HG03135 (cell line): ENCODE measurements around the gene CNTNAP2.
"Not testable (repeated sequence)": the region's sequence is repeated elsewhere in the genome, so short reads cannot be mapped to it uniquely, and the experiment has no call there.

Experiments used
- ATAC-seq: cut with Tn5 transposase; IDR thresholded peaks from one replicate; pipeline ENCODE4 v1.9.1; 2021; ENCODE audit warnings: mild to moderate bottlenecking, moderate library complexity; ENCODE audit not compliant: unreplicated experiment

The CNTNAP2 gene

GRCh38 chr7:148041156-148041555, 1924.6 kb downstream of the CNTNAP2 start:
- no peak for ATAC-seq

GRCh38 chr7:148042935-148043631, 1926.5 kb downstream of the CNTNAP2 start:
- no peak for ATAC-seq

DNA sequence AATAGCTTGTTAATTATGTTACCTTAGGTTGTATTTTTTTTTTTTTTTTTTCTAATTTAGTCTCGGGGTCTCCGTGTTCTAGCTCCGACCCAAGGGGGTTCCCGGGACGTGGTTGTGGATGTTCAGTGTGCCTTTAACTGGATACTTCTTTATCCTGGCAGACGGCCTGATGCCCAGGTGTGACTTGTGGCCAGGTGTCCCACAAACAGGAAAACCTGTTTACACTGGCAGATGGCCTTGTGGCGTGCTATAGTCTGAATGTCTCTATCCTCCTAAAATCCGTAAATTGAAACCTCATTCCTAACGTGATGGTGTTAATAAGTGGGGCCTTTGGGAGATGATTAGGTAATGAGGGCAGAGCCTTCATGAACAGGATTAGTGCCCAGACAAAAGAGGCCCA, 1927.6 kb downstream of the CNTNAP2 start:
- no peak for ATAC-seq

- no peak for ATAC-seq
Observed at GRCh38 chr7:148045521-148045920, 1928.9 kb downstream of the CNTNAP2 start.

GRCh38 chr7:148049068-148049467, 1932.5 kb downstream of the CNTNAP2 start:
- ATAC-seq = peak; percentile 53

- no peak for ATAC-seq
Observed at GRCh38 chr7:148050492-148051158, 1934.0 kb downstream of the CNTNAP2 start.

DNA sequence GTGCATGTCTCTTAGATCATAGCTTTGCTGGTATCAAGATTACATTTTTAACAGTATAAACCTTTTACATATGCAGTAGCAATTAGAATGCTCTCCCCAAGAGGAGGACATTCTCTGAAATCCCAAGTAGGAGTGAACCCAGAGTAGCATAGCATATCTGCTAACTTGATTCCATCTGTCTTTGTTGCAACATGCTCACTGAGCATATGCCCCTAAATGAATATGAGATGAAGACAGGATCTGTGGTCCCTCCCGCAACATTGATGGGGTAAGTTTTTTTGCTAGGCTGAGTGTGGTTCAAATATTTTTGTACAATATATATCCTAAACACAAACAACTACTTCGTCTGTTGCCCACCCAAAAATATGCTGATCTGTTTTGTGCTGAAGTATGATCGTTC, 1939.8 kb downstream of the CNTNAP2 start:
- no peak for ATAC-seq

- ATAC-seq = no peak
Observed at GRCh38 chr7:148058092-148058491, 1941.5 kb downstream of the CNTNAP2 start.

- no peak for ATAC-seq
Observed at GRCh38 chr7:148058753-148059152, 1942.2 kb downstream of the CNTNAP2 start.

GRCh38 chr7:148060724-148061123, 1944.1 kb downstream of the CNTNAP2 start:
- ATAC-seq = peak; percentile 94

DNA sequence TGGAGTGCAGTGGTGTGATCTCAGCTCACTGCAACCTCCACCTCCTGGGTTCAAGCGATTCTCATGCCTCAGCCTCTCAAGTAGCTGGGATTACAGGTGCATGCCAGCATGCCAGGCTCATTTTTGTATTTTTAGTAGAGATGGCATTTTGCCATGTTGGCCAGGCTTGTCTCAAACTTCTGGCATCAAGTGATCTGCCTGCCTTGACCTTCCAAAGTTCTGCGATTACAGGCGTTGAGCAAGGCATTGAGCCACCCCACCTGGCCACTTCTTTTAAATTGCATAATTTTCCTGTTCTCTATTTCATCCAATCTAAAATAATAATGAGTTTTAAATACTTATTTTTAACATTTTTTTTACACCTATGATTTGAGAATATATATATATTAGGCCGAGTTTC, 1961.5 kb downstream of the CNTNAP2 start:
- ATAC-seq = not testable (repeated sequence)

- no peak for ATAC-seq
Observed at GRCh38 chr7:148079206-148080080, 1962.8 kb downstream of the CNTNAP2 start.

- no peak for ATAC-seq
Observed at GRCh38 chr7:148083448-148083847, 1966.8 kb downstream of the CNTNAP2 start.

DNA sequence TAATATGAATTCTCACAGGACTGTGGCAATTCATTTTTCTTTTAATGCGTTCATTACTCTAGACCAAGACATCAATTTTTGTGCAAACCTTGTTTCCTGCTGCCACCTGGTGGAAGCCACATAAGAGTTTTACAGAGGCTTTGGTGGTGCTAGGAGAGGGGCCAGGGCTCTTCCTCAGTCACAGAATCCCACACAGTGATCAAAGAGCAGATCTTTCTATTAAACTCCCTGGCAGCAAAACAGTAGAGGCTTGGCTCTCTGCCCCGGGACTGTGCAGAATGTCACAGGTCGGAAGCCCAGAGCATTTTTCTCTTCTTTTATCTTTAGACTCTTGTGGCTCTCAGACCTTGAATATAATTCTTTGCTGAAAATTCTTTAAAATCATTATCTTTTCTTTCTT, 1967.5 kb downstream of the CNTNAP2 start:
- peak; percentile 71 for ATAC-seq

DNA sequence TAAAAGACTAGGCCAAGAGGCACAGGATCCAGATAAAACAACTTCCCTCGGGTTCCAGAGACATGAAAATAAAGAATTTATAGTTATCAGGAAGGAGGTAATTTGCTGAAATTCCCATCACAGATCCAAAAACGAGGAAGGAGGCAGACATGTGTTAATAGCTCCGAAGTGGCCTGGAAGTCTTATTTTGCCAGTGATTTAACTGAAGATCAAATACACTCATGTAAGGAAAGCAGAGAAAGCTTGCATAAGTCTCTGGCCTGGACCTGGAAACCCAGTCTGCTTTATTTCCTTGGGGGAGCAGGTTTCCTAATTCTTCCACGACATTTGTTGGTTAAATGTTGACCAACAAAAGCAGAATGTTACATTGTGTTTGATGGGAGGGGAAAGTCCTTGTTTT, 1975.3 kb downstream of the CNTNAP2 start:
- ATAC-seq = no peak

DNA sequence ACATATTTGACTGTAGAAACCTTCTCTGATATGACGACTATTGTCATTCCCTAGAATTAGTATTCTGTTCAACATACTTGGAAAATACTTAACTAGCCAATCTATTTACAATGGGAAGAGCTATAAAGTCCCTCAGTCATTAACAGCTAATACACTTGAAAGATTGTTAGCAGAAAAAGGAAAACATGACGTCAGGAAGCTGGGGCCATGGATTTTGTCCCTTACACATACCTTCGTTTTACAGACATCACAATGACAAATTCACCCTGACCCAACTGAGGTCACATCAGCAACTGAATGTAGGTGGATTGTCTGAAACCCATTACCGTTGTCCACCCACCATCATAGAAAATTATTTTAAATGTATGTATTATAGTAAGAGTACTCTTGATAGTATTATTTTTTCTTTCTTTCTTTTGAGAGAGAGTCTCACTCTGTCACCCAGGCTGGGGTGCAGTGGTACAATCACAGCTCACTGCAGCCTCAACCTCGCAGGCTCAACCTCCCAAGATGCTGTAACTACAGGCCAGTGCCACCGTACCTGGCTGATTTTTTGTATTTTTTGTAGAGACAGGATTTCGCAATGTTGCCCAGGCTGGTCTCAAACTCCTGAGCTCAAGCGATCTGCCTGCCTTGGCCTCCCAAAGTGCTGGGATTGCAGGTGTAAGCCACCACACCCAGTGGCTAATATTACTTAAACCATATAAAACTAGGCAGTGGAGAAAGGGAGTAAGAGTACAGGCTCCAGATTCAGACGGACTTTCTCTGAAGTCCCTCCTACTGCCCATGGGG, 1977.0 kb downstream of the CNTNAP2 start:
- no peak for ATAC-seq

DNA sequence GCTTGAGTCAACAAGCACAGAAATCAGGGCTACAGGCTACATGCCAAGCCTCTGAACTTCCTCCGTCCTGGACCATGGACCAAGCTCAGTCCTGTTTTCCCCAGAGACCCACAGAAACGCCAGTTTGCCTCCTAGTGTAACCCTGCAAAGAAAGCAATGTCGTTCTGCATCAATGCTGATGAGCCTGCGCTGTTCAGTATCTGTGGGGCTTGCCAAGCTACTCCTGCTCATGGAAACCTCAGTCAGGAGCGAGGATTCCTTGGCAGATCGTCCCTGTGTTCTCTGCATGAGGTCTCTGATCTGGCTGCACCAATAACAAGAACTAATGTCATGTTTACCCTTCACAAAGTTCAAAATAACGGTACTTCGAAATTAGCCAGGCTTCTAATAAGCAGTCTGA, 1978.5 kb downstream of the CNTNAP2 start:
- no peak for ATAC-seq

GRCh38 chr7:148104136-148104716, 1987.6 kb downstream of the CNTNAP2 start:
- no peak for ATAC-seq

GRCh38 chr7:148104924-148105323, 1988.3 kb downstream of the CNTNAP2 start:
- ATAC-seq = no peak

DNA sequence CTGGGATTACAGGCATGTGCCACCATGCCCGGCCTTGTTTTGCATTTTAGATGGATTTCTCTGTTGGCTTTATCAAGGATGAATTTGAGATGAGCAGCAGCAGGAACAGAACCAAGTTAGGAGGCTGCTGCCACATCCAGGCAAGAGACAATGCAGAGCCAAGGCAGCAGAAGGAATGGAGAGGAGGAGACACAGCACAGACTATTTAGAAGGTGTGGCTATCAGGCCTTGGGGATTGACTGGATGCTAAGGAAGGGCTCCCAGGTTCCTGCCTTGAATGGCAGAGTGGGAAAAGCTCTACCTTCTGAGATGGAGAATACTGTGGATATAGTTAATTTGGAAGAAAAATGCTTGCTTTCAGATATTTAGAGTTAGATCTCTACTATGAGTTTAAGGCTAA, 1989.3 kb downstream of the CNTNAP2 start:
- no peak for ATAC-seq
